GM21528 (cell line): Measurements from ENCODE around the gene NLGN1.
"Not testable (repeated sequence)": the region's sequence is repeated elsewhere in the genome, so short reads cannot be mapped to it uniquely, and the experiment has no call there.

Experiments used
- ATAC-seq: cut with Tn5 transposase; IDR thresholded peaks from one replicate; pipeline ENCODE4 v1.9.1; 2021; ENCODE audit warnings: mild to moderate bottlenecking, moderate library complexity; ENCODE audit not compliant: unreplicated experiment, low FRiP score

NLGN1 gene

DNA sequence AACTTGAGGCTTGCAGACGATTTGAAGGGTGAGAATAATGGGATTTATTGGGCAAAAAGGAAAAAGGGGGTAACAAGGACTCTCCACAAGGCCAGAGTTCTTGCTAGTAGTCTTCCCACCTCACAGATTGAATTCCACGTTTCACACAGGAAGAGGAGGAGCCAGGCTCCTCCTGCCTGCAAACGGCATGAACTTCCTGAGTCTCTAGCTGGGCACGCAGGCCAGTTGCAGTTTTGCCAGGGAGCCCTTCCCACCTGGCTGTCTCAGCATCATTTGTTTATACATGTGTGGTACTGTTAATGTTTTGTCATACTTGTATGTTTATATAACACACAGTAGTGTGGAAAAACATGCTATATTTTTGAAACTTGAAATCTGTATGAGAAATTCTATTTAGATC lies 155.0 kb downstream of the NLGN1 start:
- ATAC-seq = no peak

DNA sequence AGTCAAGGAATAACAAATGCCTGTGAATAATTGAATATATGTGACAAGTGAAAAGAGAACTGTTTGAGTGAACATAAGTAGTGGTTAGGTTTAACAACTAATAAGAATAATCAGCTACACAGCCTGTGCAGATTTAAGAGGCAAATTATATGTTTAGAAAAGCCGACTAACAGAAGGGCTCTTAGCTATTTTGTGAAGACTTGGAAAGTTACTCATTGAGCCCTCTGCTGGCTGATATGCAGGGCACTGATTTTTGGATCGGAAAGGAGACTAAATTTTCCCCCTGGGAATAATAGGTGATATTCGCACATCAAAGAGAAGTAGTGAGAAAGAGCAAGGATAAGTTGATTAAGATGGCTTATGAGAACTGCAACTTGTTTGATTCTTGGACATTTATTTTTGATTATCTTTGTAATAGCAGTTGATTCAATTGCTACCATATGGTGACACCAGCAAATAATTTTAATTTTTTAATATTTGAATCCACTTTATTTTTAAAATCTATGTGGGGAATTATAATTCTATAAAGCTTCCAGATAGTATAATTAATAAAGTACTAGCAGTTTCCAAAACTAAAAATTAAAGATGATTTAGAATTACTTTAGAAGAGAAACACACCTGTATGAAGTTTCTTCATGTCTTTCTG lies 156.2 kb downstream of the NLGN1 start:
- no peak for ATAC-seq

DNA sequence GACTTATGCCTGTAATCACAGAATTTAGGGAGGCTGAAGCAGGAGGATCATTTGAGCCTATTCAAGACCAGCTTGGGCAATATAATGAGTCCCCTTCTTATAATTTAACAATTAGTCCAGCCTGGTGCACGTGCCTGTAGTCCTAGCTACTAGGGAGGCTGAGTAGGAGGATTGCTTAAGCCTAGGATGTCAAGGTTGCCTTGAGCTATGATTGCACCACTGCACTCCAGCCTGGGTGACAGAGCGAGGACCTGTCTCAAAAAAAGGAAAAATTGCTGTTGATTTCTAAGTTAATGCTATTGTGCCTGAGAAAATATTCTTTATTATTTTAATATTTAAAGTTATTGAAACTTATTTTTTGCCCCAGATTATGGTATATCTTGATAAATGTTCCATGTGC lies 159.0 kb downstream of the NLGN1 start:
- ATAC-seq = no peak

DNA sequence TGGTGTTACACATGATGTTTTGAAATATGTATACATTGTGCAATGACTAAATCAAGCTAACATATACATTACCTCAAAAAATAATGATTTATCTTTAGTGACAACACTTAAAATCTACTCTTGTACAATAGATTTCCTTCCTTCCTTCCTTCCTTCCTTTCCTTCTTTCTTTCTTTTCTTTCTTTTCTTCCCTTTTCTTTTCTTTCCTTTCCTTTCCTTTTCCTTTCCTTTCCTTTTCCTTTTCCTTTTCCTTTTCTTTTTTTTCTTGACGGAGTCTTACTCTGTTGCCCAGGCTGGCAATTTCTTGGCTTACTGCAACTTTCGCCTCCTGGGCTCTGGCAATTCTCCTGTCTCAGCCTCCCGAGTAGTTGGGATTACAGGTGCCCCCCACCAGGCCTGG lies 170.5 kb downstream of the NLGN1 start:
- ATAC-seq = no peak

DNA sequence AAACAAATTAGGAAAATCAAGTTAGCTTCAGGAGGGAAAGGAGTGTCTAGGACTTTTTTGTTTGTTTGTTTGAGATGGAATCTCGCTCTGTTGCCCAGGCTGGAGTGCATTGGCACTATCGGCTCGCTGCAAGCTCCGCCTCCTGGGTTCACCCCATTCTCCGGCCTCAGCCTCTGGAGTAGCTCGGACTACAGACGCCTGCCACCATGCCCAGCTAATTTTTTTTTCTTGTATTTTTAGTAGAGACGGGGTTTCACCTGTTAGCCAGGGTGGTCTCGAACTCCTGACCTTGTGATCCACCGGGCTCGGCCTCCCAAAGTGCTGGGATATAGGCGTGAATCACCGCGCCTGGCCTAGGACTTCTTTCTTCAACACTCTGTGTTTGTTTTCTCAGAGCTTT lies 171.1 kb downstream of the NLGN1 start:
- no peak for ATAC-seq

- no peak for ATAC-seq
These were observed 186.0 kb downstream of the NLGN1 start for GRCh38 chr3:173583496-173583895.

DNA sequence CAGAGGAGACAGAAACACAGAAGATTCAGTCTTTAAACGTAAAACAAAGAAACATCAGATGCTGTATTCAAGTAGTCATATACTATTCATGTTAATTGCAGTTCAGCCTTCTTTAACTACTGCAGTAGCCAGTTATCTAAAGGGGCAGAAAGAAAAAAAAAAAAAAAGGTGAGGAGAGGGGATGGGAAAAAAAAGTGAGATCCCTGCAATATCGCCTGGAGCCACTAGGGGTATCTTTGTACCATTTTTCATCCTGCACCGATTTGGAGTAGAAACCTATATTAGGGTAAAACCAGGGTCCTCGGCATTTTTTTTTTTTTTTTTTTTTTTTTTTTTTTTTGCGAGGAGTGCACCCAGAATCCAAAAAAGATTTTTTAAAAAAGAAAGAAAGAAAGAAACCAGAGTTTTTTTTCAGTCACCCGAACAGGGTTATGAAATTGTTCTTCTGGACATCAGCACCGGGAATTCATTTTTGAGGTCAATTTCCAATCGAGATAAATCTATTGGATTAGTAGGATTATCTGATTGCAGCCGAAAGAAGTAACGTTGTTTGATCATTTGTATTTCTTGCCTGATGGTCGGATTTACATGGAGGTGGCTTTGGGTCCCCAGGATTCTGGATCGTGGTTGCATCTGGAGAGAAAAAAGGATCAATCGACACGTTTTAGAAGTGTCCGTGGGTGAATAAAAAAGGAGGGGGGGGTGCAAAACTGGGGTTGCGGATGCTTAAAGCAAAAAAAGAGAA lies 186.7 kb downstream of the NLGN1 start:
- ATAC-seq = no peak

DNA sequence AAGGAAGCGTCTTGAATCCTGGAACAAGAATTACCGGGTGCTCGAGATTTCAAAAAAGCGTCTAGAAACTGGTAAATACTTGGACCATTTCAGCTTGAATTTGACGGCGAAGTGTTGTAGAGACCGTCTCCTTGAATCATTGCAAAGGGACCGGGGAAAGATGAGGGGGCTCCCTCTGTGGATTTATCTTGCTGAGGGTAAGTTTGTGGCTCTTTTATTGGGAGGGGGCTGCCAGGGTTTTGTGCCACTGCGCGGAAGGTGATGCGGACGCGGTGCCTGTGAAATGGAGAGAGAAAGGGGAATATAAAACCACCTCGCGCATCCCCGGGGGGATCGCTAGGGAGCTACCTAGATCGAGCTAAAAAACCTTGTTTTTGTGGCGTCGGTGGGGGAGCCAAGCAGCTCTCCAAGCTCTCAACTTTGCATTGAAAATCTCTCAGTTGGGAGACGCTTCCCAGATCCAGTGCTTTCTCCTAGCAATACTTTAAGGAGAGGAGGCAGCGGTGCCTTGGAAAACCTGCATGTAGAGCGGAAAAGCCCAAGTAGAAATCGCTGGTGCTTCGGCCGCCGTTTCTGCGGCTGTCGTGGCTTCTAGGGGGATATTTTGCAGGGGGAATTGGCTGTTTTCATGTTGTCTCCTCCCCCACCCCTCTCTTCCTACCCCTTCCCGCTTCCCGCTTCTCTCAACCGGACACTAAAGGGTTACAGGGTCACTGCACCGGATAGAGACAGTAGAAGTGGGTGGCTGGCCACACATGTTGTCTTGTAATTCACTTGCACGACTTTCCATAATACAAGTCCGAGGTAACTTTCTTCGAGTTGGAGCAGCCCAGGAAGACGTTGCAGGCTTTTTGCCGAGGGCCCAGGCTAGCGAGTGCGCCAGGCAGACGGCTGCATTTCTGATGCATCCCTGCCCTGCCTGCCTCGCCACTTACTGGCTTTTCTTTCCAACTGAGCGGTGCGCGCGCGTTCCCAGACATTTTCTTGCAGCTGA lies 187.6 kb downstream of the NLGN1 start:
- no peak for ATAC-seq

DNA sequence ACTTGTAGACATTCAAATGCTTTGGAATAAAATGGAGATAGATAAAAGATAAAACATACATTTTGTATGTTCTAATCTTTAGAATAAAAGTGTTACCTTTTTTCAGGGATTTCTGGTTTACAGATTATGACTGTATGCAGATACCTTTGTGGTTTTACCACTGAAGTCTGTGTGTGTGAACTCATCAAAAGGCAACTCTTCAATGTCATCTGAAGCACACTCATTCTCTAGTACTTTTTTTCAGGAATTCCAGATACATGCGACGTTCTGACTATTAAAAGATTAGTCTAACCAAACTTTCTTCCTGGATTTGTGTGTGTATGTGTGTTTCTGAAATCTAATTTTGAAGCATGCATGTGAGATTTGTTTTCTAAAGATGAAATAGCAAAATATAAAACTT lies 188.6 kb downstream of the NLGN1 start:
- ATAC-seq = no peak

GRCh38 chr3:173587055-173587454 lies 189.5 kb downstream of the NLGN1 start:
- ATAC-seq = no peak

- ATAC-seq = no peak
These were observed 191.0 kb downstream of the NLGN1 start for GRCh38 chr3:173588556-173588955.

- ATAC-seq = no peak
These were observed 191.6 kb downstream of the NLGN1 start for GRCh38 chr3:173589116-173589515.

GRCh38 chr3:173591401-173591800 lies 193.9 kb downstream of the NLGN1 start:
- no peak for ATAC-seq

- ATAC-seq = not testable (repeated sequence)
These were observed 197.3 kb downstream of the NLGN1 start for GRCh38 chr3:173594881-173595280.

DNA sequence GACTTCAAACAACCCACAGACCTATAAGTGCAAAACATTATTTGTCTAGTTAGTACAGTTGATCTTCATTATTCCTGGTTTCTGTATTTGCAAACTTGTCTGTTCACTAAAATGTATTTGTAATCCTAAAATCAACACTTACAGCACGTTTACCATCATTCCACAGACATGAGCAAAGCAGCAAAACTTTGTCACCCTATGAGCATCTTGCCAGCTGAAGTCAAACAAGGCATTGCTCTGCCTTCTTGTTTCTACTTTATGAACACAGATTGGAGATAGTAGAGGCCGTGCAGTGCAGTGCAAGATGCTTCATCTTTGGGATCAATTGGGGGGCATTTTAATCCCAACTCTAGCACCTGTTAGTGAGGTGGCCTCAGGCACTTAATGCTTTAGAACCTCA lies 202.1 kb downstream of the NLGN1 start:
- ATAC-seq = no peak

- ATAC-seq = no peak
These were observed 217.0 kb downstream of the NLGN1 start for GRCh38 chr3:173614522-173614921.

- ATAC-seq = no peak
These were observed 218.1 kb downstream of the NLGN1 start for GRCh38 chr3:173615661-173616060.

DNA sequence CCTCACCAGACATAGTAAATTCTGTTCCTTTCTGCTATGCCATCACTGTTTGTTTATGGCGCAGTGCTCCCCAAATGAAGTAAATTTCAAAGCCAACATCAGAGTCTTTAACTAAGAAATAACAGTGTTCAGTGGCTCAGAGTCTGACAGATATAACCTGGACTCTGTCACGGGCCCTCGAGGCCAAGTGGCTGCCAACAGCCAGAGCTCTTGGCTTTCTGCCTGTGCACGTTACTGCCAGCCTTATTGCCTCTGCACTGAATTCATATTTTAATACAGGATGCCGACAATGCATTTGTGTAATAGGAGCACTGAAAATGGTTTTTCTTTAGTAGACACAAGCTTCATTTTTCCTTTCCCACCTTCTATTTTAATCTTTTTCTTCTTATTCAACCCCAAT lies 219.9 kb downstream of the NLGN1 start:
- no peak for ATAC-seq

DNA sequence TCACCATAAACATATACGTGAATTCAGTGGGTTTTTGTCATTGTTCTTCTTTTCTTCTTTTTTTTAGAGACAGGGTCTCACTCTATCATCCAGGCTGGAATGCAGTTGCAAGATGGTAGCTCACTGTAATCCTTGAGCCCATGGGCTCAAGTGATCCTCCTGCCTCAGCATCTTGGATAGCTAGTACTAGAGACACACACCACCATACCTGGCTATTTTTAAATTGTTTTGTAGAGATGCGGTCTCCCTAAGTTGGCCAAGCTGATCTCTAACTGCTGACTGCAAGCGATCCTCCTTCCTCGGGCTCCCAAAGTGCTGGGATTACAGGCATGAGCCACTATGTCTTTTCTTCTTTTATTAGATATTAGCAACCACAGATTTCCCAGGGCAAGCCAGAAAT lies 220.6 kb downstream of the NLGN1 start:
- ATAC-seq = no peak

GRCh38 chr3:173618703-173619102 lies 221.2 kb downstream of the NLGN1 start:
- ATAC-seq = no peak

DNA sequence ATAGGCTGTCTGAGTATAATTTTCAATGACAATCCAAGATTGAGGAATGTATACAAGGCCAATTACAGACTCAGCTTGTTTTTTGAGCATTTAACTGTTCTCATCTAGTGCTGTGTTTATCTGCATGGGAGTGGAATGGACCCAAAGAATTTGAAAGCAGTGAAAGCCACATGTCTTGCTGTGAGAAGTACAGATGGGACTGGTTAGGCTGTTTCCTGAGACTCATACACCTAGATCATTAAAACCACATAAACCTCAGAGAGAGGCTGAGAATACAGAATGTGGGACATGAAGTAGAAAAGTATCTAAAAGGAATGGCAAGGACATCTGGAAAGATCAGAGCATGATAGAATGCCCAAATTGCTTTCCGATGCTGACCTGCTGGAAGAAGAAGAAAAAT lies 224.6 kb downstream of the NLGN1 start:
- no peak for ATAC-seq
